ENCODE results near the gene CDC25C.
"Not testable (repeated sequence)": the region's sequence is repeated elsewhere in the genome, so short reads cannot be mapped to it uniquely, and the experiment has no call there.

Gene CDC25C

GRCh38 chr5:138344887-138345622, 13.5 kb upstream of the CDC25C start:
- no peak for DNase-seq

DNA sequence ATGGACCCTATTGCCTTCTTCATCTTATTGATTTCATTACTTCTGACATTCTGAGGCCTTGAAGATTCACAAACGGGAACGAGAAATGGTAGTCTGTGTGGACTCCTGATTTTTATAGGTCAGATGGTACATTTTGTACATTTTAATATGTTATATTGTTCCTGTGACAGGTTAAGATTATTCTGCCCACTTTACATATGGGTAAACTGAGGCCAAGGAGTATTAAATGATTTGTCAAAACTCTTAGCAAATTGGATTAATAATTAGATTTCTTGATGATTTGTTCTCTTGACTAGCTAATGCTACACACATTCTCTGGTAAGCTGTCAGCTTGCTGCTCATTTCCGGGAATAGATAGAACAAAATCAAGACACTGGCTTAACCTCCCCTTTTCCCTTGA, 8.4 kb upstream of the CDC25C start:
- no peak for DNase-seq

GRCh38 chr5:138339464-138339863, 7.9 kb upstream of the CDC25C start:
- no peak for DNase-seq

GRCh38 chr5:138339091-138339456, 7.5 kb upstream of the CDC25C start:
- DNase-seq: no peak

DNA sequence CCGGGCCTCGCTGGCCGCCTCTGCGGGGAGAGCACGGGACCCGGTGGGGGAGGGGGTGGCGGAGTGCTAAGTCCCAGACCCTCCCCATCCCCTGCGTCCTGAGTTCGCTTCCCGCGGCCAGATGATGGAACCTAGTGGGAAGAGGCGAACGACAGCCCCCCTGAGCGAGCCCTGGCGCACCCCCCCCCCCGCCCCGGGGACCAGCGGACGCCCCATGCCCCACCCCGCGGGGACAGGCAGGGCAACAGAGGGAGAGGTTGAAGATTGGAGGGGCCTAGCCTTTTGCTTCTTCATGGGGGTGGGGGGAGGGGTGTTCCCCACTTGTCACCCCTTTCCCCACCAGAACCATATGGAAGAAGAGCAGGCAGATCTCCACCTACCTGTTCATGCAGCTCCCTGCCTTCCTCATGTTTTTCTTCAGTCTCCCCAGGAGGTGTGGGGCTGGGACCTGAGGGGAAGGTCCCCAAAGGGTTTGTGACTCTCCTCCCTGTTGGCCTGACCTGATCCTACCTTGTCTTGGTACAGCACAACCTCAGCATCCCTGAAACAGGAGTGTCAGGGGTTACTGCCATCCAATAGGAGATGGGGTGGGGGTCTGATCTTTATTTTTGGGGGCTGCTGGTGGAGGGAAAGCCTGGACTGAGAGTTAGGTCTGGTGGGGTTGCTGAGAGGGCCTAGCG, 6.9 kb upstream of the CDC25C start:
- no peak for DNase-seq

DNA sequence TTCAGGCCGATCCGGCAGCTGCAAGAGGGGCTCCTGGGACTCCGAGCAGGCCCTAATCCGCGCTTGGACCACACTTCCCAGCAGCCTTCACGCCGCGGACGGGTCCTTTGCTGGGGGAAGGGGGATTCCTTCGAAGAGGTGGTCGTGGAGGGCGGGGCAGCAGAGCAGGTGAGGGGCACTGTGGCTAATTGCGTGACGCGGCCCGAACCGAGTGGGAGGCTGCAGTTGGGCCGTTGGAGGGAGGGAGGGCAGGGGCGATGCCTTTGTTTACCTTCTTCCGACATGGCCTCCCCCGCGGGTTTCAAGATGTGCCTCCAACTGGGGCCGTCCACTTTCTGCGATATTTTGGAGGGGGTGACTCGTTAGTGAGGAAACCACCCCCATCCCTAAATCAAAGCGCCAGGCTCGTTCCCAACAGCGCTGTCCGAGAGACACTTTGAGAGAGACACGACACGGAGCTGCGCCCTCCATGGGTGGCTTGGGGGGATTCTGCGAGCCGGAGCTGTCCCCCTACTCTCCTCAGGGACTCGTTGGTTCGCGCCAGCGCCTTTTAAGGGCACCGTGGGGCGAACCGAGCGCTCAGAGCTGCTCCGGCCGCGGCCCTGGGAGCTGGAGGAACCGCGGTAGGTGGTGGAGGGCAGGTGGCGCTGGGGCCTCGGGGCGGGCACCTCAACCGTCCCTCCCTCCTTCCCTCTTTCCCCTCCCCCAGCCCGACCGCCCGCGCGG, 6.2 kb upstream of the CDC25C start, which contains the start of gene FAM53C:
TSS of gene FAM53C (plus strand) at position 582 of the 726 bp plus-strand sequence. CDS start 3,070 bp downstream, outside the sequence.
- DNase-seq: peak; percentile 95 to 96 (median 96)

- peak in 2 of 3 experiments; percentile 91 to 94 for DNase-seq
Observed at GRCh38 chr5:138336952-138337684, 5.5 kb upstream of the CDC25C start.

DNA sequence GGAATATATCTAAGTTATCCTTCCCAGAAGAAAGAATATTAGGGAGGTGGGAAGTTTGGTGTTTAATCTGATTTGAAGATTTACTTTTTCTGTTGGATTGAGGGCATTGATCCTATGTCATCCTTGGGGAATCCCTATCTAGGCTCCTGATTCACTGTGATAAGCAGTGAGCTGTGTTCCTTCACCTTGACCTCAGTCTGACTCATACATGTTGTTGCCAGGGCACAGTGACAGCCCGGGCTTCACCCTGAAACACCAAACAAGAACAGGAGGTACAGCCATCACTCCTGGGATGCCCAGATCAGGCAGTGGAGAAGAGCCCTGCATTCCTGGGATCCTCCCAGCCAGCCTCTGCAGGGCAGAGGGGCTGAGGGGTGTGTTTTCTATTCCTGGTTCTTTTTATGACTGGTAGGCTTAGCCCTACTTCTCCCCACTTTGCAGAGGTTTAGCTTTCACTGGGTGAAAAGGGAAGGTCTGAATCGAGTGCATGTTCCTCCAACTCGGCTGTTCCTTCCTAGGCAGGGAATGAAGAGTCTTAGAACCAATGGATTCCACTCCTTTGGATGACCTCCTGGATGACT, 3.4 kb upstream of the CDC25C start:
- no peak for DNase-seq

- no peak for DNase-seq
Observed at GRCh38 chr5:138330813-138331448, 673 bp downstream of the CDC25C start.

GRCh38 chr5:138318211-138318610, 13.4 kb downstream of the CDC25C start:
- not testable (repeated sequence) for DNase-seq

DNA sequence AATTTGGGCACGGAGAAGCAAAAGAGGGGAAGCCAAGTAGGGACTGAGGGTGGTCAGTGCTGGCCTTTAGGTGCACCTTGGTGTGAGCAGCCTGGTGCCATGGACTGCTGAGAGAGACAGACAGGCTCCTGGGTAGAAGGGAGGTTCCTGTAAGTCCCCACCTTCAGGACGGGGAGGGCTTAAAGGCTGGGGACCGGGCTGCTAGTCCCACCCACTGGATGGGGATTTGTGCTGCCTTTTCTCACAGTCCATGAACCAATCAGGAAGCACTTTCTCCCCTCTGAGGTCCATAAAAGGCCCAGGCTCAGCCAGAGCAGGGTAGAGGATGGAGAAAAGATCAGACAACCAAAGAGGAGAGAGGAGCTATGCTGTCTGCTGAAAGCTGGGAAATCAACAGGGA, 15.2 kb downstream of the CDC25C start:
- DNase-seq: no peak

- no peak for DNase-seq
Observed at GRCh38 chr5:138315751-138316278, 15.8 kb downstream of the CDC25C start.

DNA sequence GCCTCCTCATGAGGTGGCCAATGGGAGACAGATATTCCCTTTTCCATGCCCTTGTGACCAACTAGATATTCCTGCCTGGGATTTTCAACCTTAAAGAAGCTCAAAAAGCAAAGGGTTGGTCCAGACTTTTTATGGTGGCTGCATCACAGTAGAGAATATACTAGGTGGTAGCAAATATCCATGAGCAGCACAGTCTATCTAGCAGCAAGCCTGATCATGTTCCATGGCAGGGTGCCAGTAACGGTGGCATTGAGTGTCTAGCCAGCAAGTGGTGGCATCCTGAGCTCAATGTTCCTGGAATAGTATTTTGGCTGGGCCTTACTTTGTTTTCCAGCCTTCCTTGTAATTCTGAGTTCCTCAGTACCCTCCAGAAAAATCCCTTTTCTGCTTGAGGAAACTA, 25.8 kb downstream of the CDC25C start:
- DNase-seq: peak; percentile 1 to 75 (median 44)

GRCh38 chr5:138303372-138303771, 28.2 kb downstream of the CDC25C start:
- no peak for DNase-seq

DNA sequence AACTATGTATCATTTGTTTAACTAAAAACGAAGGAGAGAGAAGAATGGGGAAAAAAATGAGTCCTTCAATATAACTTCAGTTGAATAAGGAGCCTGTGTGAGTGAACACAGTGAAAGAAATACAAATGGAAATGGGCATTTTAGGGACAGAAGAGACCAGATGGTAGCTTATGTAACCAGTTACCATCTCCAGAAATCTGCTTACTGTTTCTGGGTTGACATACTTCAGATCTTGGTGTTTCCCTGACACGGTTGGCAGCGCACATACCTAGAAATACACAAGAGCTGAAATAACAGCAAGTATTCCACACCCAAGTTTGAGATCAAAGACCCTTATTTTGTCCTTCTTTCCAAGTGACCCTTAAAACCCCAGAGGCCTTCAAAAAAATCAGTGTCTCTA, 42.3 kb downstream of the CDC25C start:
- DNase-seq: no peak

GRCh38 chr5:138287246-138287645, 44.4 kb downstream of the CDC25C start:
- no peak for DNase-seq

- peak in 2 of 3 experiments; percentile 4 to 59 for DNase-seq
Observed at GRCh38 chr5:138282920-138283742, 48.5 kb downstream of the CDC25C start.

- no peak for DNase-seq
Observed at GRCh38 chr5:138280915-138281314, 50.7 kb downstream of the CDC25C start.

DNA sequence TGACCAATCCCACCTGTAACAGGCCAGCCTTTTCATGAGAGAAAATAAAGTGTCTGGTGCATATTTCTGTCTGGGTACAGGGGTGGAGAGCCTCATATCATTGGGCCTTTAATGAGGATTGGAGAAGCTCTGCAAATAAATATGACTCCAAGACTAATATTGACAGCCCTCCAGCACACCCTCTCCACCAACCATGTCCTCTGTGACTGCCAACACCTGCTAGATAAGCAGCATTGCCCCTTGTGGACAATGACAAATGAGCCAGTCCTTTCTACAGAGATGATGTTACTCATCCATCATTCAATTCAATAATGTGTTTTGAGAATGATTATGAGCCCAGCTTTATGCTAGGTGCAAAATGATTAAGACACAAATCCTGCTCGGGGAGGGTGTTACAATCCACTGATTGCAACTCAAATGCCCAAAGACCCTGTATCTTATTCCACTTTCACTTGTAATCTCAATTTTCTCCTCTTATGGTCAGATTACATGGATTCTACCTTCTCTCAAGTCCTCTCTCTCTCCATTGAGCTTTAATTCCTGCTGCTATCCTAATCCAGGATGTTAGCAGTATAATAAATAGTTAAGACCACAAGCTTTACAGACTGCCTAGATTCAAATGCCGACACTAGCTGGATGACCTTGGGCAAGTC, 55.1 kb downstream of the CDC25C start:
- DNase-seq: peak; percentile 31 to 86 (median 55)

GRCh38 chr5:138275895-138276294, 55.7 kb downstream of the CDC25C start:
- no peak for DNase-seq

Measured in NCI-H1417 (cell line).